Endothelial cell of umbilical vein (primary cell): ENCODE measurements around the gene IGSF23. TPM values are rescaled to one million over a fixed set of nuclear protein-coding genes. Genes with fewer than 3 reads are reported as not detected.
"Not testable (repeated sequence)": the region's sequence is repeated elsewhere in the genome, so short reads cannot be mapped to it uniquely, and the experiment has no call there.

ENCODE experiments used
- BruUV-seq: library from RNA; stranded (reverse); fragments of 400-500 nt; replicated peaks from 2 replicates; lab custom pipeline; 2021; lab: Mats Ljungman, UMichigan
- CTCF ChIA-PET: fragments of 300-600, 350-600 bp; sonication (Branson Sonifier 250); formaldehyde crosslinking; loops from one replicate; lab custom pipeline; 2021; ENCODE audit warnings: antibody characterized with exemption, inconsistent platforms; lab: Charles Lee
- POLR2A ChIA-PET: fragments of 300-600, 350-600 bp; sonication (Branson Sonifier 250); formaldehyde crosslinking; loops from one replicate; lab custom pipeline; 2021; ENCODE audit warnings: antibody characterized with exemption, inconsistent platforms; lab: Charles Lee
- DNase-seq: peaks from one replicate; pipeline ENCODE4 v3.0.0-alpha.2; 2011; ENCODE audit warnings: low read depth, low spot score
- FAIRE-seq: peaks from 2 replicates; lab custom pipeline; 2011; peaks lifted over from hg19 to GRCh38; lab: Jason Lieb, UNC
- H2AFZ ChIP-seq: 2 replicates; pipeline ENCODE4 v1.6.0; 2012; ENCODE audit warnings: low read depth, low read length, control low read depth, inconsistent platforms
- H3K27ac ChIP-seq: 2 replicates; pipeline ENCODE4 v1.5.1; 2011; ENCODE audit warnings: low read depth, mild to moderate bottlenecking, control low read depth, low read length, moderate library complexity; ENCODE audit not compliant: insufficient read depth
- H3K27me3 ChIP-seq, 2 experiments: 2 replicates each; pipeline versions ENCODE4 v1.6.0 to v1.6.1; 2011; ENCODE audit warnings: low read length in 2 of 2, mixed read lengths in 1 of 2; ENCODE audit not compliant: control insufficient read depth in 2 of 2, insufficient read depth in 2 of 2
- H3K36me3 ChIP-seq, 2 experiments: 2 replicates in 1 of 2; 3 replicates in 1 of 2; pipeline ENCODE4 v1.5.1; 2011; ENCODE audit warnings: low read length in 2 of 2, mild to moderate bottlenecking in 1 of 2, moderate library complexity in 1 of 2; ENCODE audit not compliant: control insufficient read depth in 2 of 2, insufficient read depth in 2 of 2; ENCODE audit errors: extremely low read depth in 1 of 2
- H3K4me1 ChIP-seq: 3 replicates; pipeline ENCODE4 v1.5.1; 2011; ENCODE audit warnings: mild to moderate bottlenecking, low read length; ENCODE audit not compliant: control insufficient read depth, insufficient read depth; ENCODE audit errors: extremely low read depth
- H3K4me2 ChIP-seq: 2 replicates; pipeline ENCODE4 v1.6.1; 2011; ENCODE audit warnings: low read length, control low read depth, mixed read lengths; ENCODE audit not compliant: insufficient read depth
- H3K4me3 ChIP-seq, 3 experiments: fragments of 200-600 bp in 1 of 3; sonication (generic), shearing (Covaris generic) in 1 of 3; replicated peaks in 1 of 3; 2 replicates each; pipeline ENCODE4 v1.5.1; 2011 to 2016; ENCODE audit warnings: control low read depth in 3 of 3, low read length in 3 of 3, mild to moderate bottlenecking in 2 of 3, inconsistent platforms in 1 of 3, low read depth in 1 of 3, moderate library complexity in 1 of 3; ENCODE audit not compliant: insufficient read depth in 1 of 3
- H3K79me2 ChIP-seq: 2 replicates; pipeline ENCODE4 v1.6.0; 2012; ENCODE audit warnings: low read length, inconsistent platforms; ENCODE audit not compliant: control insufficient read depth, insufficient read depth
- H3K9ac ChIP-seq: replicated peaks from 2 replicates; pipeline ENCODE3; 2011; ENCODE audit warnings: low read length, control low read depth; ENCODE audit not compliant: insufficient read depth; ENCODE audit errors: extremely low read depth
- H3K9me1 ChIP-seq: replicated peaks from 3 replicates; pipeline ENCODE4 v1.6.0; 2011; ENCODE audit warnings: mild to moderate bottlenecking, low read length; ENCODE audit not compliant: control insufficient read depth, insufficient read depth; ENCODE audit errors: extremely low read depth
- H3K9me3 ChIP-seq: replicated peaks from 2 replicates; pipeline ENCODE4 v1.5.1; 2012; ENCODE audit warnings: low read length, inconsistent platforms; ENCODE audit not compliant: control insufficient read depth, insufficient read depth
- H4K20me1 ChIP-seq: replicated peaks from 2 replicates; pipeline ENCODE3; 2011; ENCODE audit warnings: mild to moderate bottlenecking, low read length; ENCODE audit not compliant: control insufficient read depth, insufficient read depth; ENCODE audit errors: extremely low read depth
- CTCF ChIP-seq, 2 donors: IDR thresholded peaks; 1 replicate in 1 of 2; 2 replicates in 1 of 2; pipeline ENCODE4 v1.5.1; 2011; ENCODE audit warnings: low read length in 2 of 2, mild to moderate bottlenecking in 2 of 2, moderate library complexity in 2 of 2, control low read depth in 1 of 2, inconsistent platforms in 1 of 2, low read depth in 1 of 2; ENCODE audit not compliant: insufficient read depth in 1 of 2; ENCODE audit errors: extremely low read depth in 1 of 2
- EZH2 ChIP-seq: IDR thresholded peaks from 2 replicates; pipeline ENCODE4 v1.6.1; 2012; ENCODE audit warnings: borderline replicate concordance, low read depth, mild to moderate bottlenecking, moderate library complexity, low read length, inconsistent platforms; ENCODE audit not compliant: severe bottlenecking
- FOS ChIP-seq: IDR thresholded peaks from 2 replicates; pipeline ENCODE4 v1.6.1; 2011; ENCODE audit warnings: mild to moderate bottlenecking, low read length, moderate library complexity, borderline replicate concordance; ENCODE audit not compliant: insufficient read depth
- GATA2 ChIP-seq: IDR thresholded peaks from 2 replicates; pipeline ENCODE4 v1.7.0; 2011; ENCODE audit warnings: low read depth, mild to moderate bottlenecking, moderate library complexity, mixed read lengths, low read length; ENCODE audit not compliant: insufficient read length, insufficient read depth
- JUN ChIP-seq: IDR thresholded peaks from 2 replicates; pipeline ENCODE4 v1.6.1; 2011; ENCODE audit warnings: borderline replicate concordance, low read depth; ENCODE audit not compliant: insufficient read length, insufficient read depth
- MAX ChIP-seq: IDR thresholded peaks from 2 replicates; pipeline ENCODE4 v1.6.1; 2011; ENCODE audit not compliant: insufficient read depth, insufficient read length
- MYC ChIP-seq: IDR thresholded peaks from one replicate; pipeline ENCODE4 v1.6.1; 2011; ENCODE audit warnings: mild to moderate bottlenecking, low read depth, low read length
- POLR2A ChIP-seq: IDR thresholded peaks from 2 replicates; pipeline ENCODE4 v1.6.1; 2012; ENCODE audit warnings: low read depth, mild to moderate bottlenecking, control low read depth, low read length
- POLR2AphosphoS5 ChIP-seq: IDR thresholded peaks from 2 replicates; pipeline ENCODE4 v1.6.1; 2012; ENCODE audit warnings: low read depth, mild to moderate bottlenecking, control low read depth, low read length, moderate library complexity; ENCODE audit not compliant: insufficient read depth
- dilution Hi-C: fragments of 300-500 bp; cut with MboI; formaldehyde crosslinking; loops from one replicate; pipeline ENCODE4 v1.15.0; 2019; ENCODE audit warnings: low sequenced_read_pairs; ENCODE audit not compliant: extremely low pct_ligation_motif_present
- intact Hi-C: fragments of 100-400 bp; cut with micrococcal nuclease; formaldehyde crosslinking; loops from one replicate; pipeline ENCODE4 v1.10.0; 2022
- polyA plus RNA-seq, 4 experiments: library from polyadenylated mRNA; depleted of rRNA in 3 of 4; stranded (reverse) in 3 of 4; unstranded in 1 of 4; fragments of >200 nt; gene quantifications; 2 replicates each; pipeline versions ENCODE4 v1.2.1 to v1.2.3, GENCODE V29; 2011 to 2012; ENCODE audit warnings: missing spikeins in 1 of 4
- total RNA-seq: library from RNA; stranded (reverse); gene quantifications from 2 replicates; pipeline ENCODE4 v1.2.3, GENCODE V29; 2021

The IGSF23 gene
- total and polyA plus RNA-seq, 2 donors (not counting 3 experiments of a cell fraction or from before 2014, with no cell fraction given): 0.73 TPM; not detected in 1

- H4K20me1 ChIP-seq: no peaks in the 10 kb centered on the region
- no peak overlapping the region for H3K4me3 ChIP-seq
- BruUV-seq: TSS peak; percentile 21
- ChIA-PET POLR2A (no interaction called here), CTCF (no interaction called here)
- H3K9ac ChIP-seq: no peak overlapping the region
- H3K79me2 ChIP-seq: no peaks in the 10 kb centered on the region
- TF ChIP-seq POLR2A (no peak), EZH2 (no peak), GATA2 (no peak), POLR2AphosphoS5 (no peak), JUN (no peak), MAX (no peak), FOS (no peak), CTCF (IDR thresholded peaks at IDR 0.05; ENCODE audit: extremely low read depth in 1 of 2, insufficient read depth in 1 of 2, low read depth in 1 of 2, low read length in 2 of 2) (no peak), MYC (no peak)
- peaks cover 0 to 2% of the 10 kb centered on the region in 2 experiments for H3K36me3 ChIP-seq
- H3K27me3 ChIP-seq: no peaks in the 10 kb centered on the region
- no peaks in the 10 kb centered on the region for H3K9me3 ChIP-seq
- H3K4me2 ChIP-seq: no peak overlapping the region
- DNase-seq (no peak), FAIRE-seq (peak; percentile 50)
- peak overlapping the region; percentile 2 for H3K27ac ChIP-seq
- H2AFZ ChIP-seq: no peak overlapping the region
- no peaks in the 10 kb centered on the region for H3K9me1 ChIP-seq
- intact Hi-C loops: no loop called here
- dilution Hi-C loops: no loop called here
- H3K4me1 ChIP-seq: peaks cover 11% of the 10 kb centered on the region
Measured at GRCh38 chr19:44683434-44684210, 70.3 kb downstream of the IGSF23 start.

GRCh38 chr19:44684396-44684795, 71.0 kb downstream of the IGSF23 start:
- FAIRE-seq, H3K27me3 ChIP-seq, H3K4me2 ChIP-seq, CTCF ChIA-PET, dilution Hi-C loops, DNase-seq, H3K9me3 ChIP-seq, intact Hi-C loops, H3K36me3 ChIP-seq, H2AFZ ChIP-seq, POLR2A ChIA-PET, H4K20me1 ChIP-seq, H3K9me1 ChIP-seq, H3K9ac ChIP-seq, H3K79me2 ChIP-seq, H3K4me3 ChIP-seq, BruUV-seq: not testable (repeated sequence)
- peak overlapping the region; percentile 70 for H3K27ac ChIP-seq
- peaks cover 11% of the 10 kb centered on the region for H3K4me1 ChIP-seq
